T-helper 22 cell (primary cell): ENCODE results near the gene VWA5B2.

ENCODE experiments used
- DNase-seq: peaks from one replicate; pipeline ENCODE4 v3.0.0-alpha.2; 2020; ENCODE audit warnings: low read depth

The VWA5B2 gene

GRCh38 chr3:184223946-184224345 lies 5.4 kb upstream of the VWA5B2 start:
- DNase-seq, result no peak

GRCh38 chr3:184227481-184227935 lies 1.9 kb upstream of the VWA5B2 start:
- DNase-seq, result peak; percentile 20

GRCh38 chr3:184228376-184229137 lies 828 bp upstream of the VWA5B2 start:
- no peak for DNase-seq

DNA sequence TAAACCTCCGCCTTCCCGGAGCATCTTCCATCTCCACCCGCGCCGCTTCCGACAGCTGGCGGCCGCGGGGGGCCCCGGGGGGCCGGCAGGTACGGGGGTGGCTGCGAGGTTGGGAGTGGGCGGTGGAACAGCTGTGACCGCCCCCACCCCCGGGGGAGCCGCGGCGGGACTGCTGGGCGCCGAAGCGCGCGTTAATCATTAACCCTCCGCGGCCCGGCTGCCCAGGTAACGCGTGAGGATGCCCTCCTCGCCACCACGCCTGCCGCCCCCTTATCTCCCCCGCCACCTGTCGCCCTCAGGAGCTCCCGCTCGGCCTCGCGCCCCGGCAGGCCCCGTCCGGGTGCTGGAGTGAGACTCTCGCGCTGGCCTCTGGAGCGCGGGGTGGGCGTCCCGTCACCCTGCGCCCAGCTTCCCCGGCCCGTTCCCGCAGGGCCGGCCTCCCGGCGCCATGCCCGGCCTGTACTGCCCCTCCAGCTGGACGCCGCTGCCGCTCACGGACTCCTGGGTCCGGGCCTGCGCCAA lies 757 bp downstream of the VWA5B2 start:
- no peak for DNase-seq

GRCh38 chr3:184230603-184231528 lies 1.5 kb downstream of the VWA5B2 start:
- no peak for DNase-seq

- no peak for DNase-seq
These were observed 2.3 kb downstream of the VWA5B2 start for GRCh38 chr3:184231671-184232070.

DNA sequence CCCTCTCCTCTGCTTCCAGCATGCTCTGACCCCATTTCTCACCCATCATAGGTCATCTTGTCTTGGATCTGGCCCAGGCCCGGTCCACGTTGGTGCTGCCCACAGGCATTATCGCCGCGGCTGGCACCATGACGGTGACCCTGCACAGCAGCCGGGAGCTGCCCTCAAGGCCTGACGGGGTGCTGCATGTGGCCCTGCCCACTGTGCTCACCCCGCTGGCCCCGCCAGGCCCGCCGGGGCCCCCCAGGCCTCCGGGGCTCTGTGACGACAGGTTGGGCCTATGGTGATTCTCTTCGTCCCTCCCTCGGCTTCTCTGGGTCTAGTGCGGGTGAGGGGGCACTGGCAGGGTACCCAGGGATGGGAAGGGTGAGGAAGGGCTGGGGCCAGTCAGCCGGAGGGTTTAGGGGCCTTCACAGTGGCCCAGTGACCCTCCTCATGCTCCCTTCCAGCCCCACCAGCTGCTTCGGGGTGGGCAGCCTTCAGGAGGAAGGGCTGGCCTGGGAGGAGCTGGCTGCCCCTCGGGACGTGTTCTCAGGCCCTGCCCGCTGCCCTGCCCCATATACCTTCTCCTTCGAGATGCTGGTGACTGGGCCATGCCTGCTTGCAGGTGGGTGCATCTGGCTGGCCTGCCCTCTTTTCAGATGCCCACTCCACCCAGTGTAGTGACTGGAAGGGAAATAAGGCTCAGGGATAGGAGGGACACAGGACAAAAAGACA lies 3.9 kb downstream of the VWA5B2 start:
- no peak for DNase-seq

DNA sequence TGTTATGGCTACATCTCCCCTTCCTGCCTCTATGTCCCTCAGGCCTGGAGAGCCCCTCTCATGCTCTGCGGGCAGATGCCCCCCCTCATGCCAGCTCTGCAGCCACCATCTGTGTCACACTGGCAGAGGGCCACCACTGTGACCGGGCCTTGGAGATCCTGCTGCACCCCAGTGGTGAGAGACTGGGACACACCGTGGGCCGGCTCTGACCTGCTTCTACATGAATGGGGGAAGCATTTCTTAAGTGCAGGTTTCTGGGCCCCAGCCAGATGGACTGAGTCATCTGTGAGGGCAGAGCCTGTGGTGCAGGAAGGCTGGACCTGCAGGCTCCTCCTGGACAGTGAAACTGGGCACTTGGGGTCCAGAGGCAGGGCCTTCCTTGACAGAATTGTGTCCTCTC lies 4.8 kb downstream of the VWA5B2 start:
- no peak for DNase-seq

- no peak for DNase-seq
These were observed 5.4 kb downstream of the VWA5B2 start for GRCh38 chr3:184234671-184235380.

GRCh38 chr3:184235381-184236032 lies 6.1 kb downstream of the VWA5B2 start:
- DNase-seq, result no peak

- DNase-seq, result no peak
These were observed 6.6 kb downstream of the VWA5B2 start for GRCh38 chr3:184236033-184236410.

DNA sequence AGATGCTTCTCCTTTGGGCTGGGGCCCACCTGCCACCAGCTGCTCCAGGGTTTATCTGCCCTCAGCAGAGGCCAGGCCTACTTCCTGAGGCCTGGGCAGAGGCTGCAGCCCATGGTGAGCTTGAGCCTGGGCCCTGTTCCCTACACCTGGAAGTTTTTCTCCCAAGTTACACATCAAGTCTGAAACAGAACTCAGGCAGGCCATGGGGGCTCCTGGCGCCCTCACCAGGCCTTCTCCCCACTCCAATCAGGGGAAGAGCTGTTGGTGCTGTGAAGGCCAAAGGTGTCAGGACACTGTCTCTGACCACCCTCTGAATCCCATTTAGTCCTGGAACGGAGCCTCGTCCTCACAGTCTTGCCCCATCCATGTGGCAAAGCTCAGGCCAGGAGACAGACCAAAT lies 7.3 kb downstream of the VWA5B2 start:
- no peak for DNase-seq

DNA sequence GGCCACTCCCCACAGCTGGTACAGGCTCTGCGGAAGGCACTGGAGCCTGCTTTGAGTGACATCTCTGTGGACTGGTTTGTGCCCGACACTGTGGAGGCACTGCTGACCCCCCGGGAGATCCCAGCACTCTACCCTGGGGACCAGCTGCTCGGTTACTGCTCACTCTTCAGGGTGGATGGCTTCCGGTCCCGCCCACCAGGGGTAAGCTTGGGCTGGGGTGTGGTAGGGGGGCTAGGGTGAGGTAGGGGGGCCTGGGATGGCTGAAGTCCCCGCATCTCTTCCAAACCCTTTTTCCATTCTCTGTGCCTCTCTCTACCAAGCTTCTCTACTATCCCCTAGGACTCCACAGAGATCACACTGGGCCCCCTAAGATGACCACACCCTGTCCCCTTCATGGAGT lies 7.8 kb downstream of the VWA5B2 start:
- no peak for DNase-seq

- no peak for DNase-seq
These were observed 8.4 kb downstream of the VWA5B2 start for GRCh38 chr3:184237807-184238206.

DNA sequence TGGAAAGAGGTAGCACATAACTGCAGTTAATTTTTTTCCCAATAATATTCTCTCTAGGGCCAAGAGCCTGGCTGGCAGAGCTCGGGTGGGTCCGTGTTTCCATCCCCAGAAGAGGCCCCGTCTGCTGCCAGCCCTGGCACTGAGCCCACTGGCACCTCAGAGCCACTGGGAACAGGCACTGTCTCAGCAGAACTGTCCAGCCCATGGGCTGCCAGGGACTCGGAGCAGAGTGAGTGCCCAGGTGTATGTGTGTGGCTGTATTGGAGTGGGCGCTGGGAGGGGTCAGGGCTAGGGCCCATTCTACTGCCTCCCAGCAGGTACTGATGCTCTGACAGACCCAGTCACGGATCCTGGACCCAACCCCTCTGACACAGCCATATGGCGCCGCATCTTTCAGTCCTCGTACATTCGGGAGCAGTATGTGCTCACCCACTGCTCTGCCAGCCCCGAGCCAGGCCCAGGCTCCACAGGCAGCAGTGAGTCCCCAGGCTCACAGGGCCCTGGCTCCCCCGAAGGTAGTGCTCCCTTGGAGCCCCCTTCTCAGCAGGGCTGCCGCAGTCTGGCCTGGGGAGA lies 8.9 kb downstream of the VWA5B2 start:
- DNase-seq, result no peak

GRCh38 chr3:184239221-184239620 lies 9.8 kb downstream of the VWA5B2 start:
- no peak for DNase-seq

- no peak for DNase-seq
These were observed 10.3 kb downstream of the VWA5B2 start for GRCh38 chr3:184239708-184240107.

GRCh38 chr3:184240384-184241140 lies 11.2 kb downstream of the VWA5B2 start:
- DNase-seq, result no peak

GRCh38 chr3:184241141-184241446 lies 11.7 kb downstream of the VWA5B2 start:
- no peak for DNase-seq
